H1 (cell line): ENCODE results near the gene HSP90B1. TPM values are rescaled to one million over a fixed set of nuclear protein-coding genes. Genes with fewer than 3 reads are reported as not detected.

Source experiments
- CTCF ChIA-PET: fragments of 300-600 bp; sonication (Branson Sonifier 250); formaldehyde crosslinking; loops from one replicate; lab custom pipeline; 2021; ENCODE audit not compliant: partially characterized antibody; lab: Charles Lee
- POLR2A ChIA-PET: fragments of 300-600 bp; sonication (Branson Sonifier 250); formaldehyde crosslinking; loops from one replicate; lab custom pipeline; 2021; ENCODE audit warnings: inconsistent platforms; ENCODE audit not compliant: partially characterized antibody; lab: Charles Lee
- DNase-seq, 2 experiments: peaks; one replicate each; pipeline versions ENCODE4 v3.0.0 to v3.0.0-alpha.2; 2010 to 2022; ENCODE audit warnings: low spot score in 2 of 2, low read depth in 1 of 2, mixed read lengths in 1 of 2
- FAIRE-seq: peaks from 2 replicates; lab custom pipeline; 2011; peaks lifted over from hg19 to GRCh38; lab: Jason Lieb, UNC
- H2AFZ ChIP-seq: 2 replicates; pipeline ENCODE4 v1.8.1; 2012; ENCODE audit warnings: low read length, inconsistent platforms
- H2AK5ac ChIP-seq: 2 replicates; pipeline ENCODE4 v1.6.1; 2013; ENCODE audit warnings: low read depth, low read length
- H2BK120ac ChIP-seq: replicated peaks from 2 replicates; pipeline ENCODE3; 2013; ENCODE audit warnings: low read depth, low read length, inconsistent platforms
- H2BK12ac ChIP-seq: 2 replicates; pipeline ENCODE4 v1.6.1; 2013; ENCODE audit warnings: low read depth, low read length
- H2BK15ac ChIP-seq: 2 replicates; pipeline ENCODE4 v1.6.1; 2013; ENCODE audit warnings: low read length
- H2BK20ac ChIP-seq: 2 replicates; pipeline ENCODE4 v1.6.1; 2013; ENCODE audit warnings: low read length
- H2BK5ac ChIP-seq: 2 replicates; pipeline ENCODE4 v1.6.1; 2013; ENCODE audit warnings: low read depth, low read length
- H3K14ac ChIP-seq: 2 replicates; pipeline ENCODE4 v1.6.1; 2013; ENCODE audit warnings: inconsistent platforms; ENCODE audit not compliant: insufficient read length
- H3K18ac ChIP-seq: 2 replicates; pipeline ENCODE4 v1.6.1; 2013; ENCODE audit warnings: low read length; ENCODE audit errors: extremely low read depth
- H3K23ac ChIP-seq: 2 replicates; pipeline ENCODE4 v1.6.1; 2013; ENCODE audit warnings: inconsistent platforms; ENCODE audit not compliant: insufficient read length
- H3K23me2 ChIP-seq: 2 replicates; pipeline ENCODE4 v1.6.1; 2013; ENCODE audit warnings: low read depth, low read length
- H3K27ac ChIP-seq: 2 replicates; pipeline ENCODE4 v1.6.1; 2011; ENCODE audit warnings: low read depth, low read length, inconsistent platforms
- H3K27me3 ChIP-seq, 4 experiments: replicated peaks in 1 of 4; 1 replicate in 1 of 4; 2 replicates in 3 of 4; pipeline versions ENCODE4 v1.6.1 to v1.8.1; 2011 to 2013; ENCODE audit warnings: low read length in 3 of 4, mild to moderate bottlenecking in 3 of 4, inconsistent platforms in 2 of 4, mixed read lengths in 2 of 4, moderate library complexity in 1 of 4; ENCODE audit not compliant: control insufficient read depth in 3 of 4, insufficient read depth in 3 of 4; ENCODE audit errors: extremely low read depth in 1 of 4
- H3K36me3 ChIP-seq, 4 experiments: 2 replicates each; pipeline versions ENCODE4 v1.6.1 to v1.8.1; 2011 to 2013; ENCODE audit warnings: mild to moderate bottlenecking in 4 of 4, low read length in 3 of 4, moderate library complexity in 2 of 4, control low read depth in 1 of 4, inconsistent platforms in 1 of 4; ENCODE audit not compliant: insufficient read depth in 4 of 4, control insufficient read depth in 2 of 4
- H3K4ac ChIP-seq: replicated peaks from 2 replicates; pipeline ENCODE3; 2013; ENCODE audit warnings: low read length, low read depth, mixed read lengths, inconsistent platforms; ENCODE audit not compliant: insufficient read length
- H3K4me1 ChIP-seq, 4 experiments: replicated peaks in 1 of 4; 1 replicate in 1 of 4; 2 replicates in 3 of 4; pipeline versions ENCODE4 v1.6.1 to v1.8.1; 2011 to 2013; ENCODE audit warnings: low read length in 3 of 4, inconsistent platforms in 2 of 4, mixed read lengths in 1 of 4; ENCODE audit not compliant: insufficient read depth in 4 of 4, control insufficient read depth in 3 of 4
- H3K4me2 ChIP-seq, 2 experiments: 2 replicates each; pipeline versions ENCODE4 v1.6.1 to v1.8.1; 2011 to 2013; ENCODE audit warnings: low read depth in 2 of 2, low read length in 2 of 2, control low read depth in 1 of 2, inconsistent platforms in 1 of 2, mild to moderate bottlenecking in 1 of 2; ENCODE audit not compliant: insufficient read depth in 1 of 2
- H3K4me3 ChIP-seq, 4 experiments: fragments of 200-600, 300-600 bp in 1 of 4; sonication (generic), shearing (Covaris generic), sonication (Bioruptor Twin) in 1 of 4; 2 replicates each; pipeline versions ENCODE4 v1.5.1 to v1.8.1; 2011 to 2016; ENCODE audit warnings: low read length in 4 of 4, low read depth in 3 of 4, control low read depth in 2 of 4, inconsistent platforms in 2 of 4, mild to moderate bottlenecking in 2 of 4, mixed read lengths in 1 of 4, moderate library complexity in 1 of 4; ENCODE audit not compliant: insufficient read depth in 2 of 4; ENCODE audit errors: extremely low read depth in 1 of 4
- H3K56ac ChIP-seq: replicated peaks from 2 replicates; pipeline ENCODE3; 2013; ENCODE audit warnings: low read depth, mild to moderate bottlenecking, mixed read lengths, low read length, inconsistent platforms; ENCODE audit not compliant: insufficient read length
- H3K79me1 ChIP-seq: 2 replicates; pipeline ENCODE4 v1.6.1; 2013; ENCODE audit warnings: low read depth, low read length, control low read depth
- H3K79me2 ChIP-seq, 2 experiments: 2 replicates each; pipeline versions ENCODE4 v1.6.1 to v1.8.1; 2012 to 2013; ENCODE audit warnings: low read length in 2 of 2, mild to moderate bottlenecking in 2 of 2, inconsistent platforms in 1 of 2; ENCODE audit not compliant: insufficient read depth in 2 of 2, control insufficient read depth in 1 of 2
- H3K9ac ChIP-seq, 4 experiments: replicated peaks in 1 of 4; 1 replicate in 1 of 4; 2 replicates in 3 of 4; pipeline versions ENCODE4 v1.6.1 to v1.8.1; 2011 to 2013; ENCODE audit warnings: low read depth in 3 of 4, low read length in 3 of 4, control low read depth in 2 of 4, mild to moderate bottlenecking in 2 of 4, moderate library complexity in 2 of 4, inconsistent platforms in 1 of 4; ENCODE audit errors: extremely low read depth in 1 of 4
- H3K9me3 ChIP-seq, 2 experiments: 2 replicates each; pipeline versions ENCODE4 v1.6.1 to v1.8.1; 2012 to 2013; ENCODE audit warnings: mild to moderate bottlenecking in 2 of 2, moderate library complexity in 2 of 2, control low read depth in 1 of 2, inconsistent platforms in 1 of 2, low read depth in 1 of 2, low read length in 1 of 2, mixed read lengths in 1 of 2; ENCODE audit not compliant: insufficient read depth in 2 of 2
- H4K20me1 ChIP-seq, 2 experiments: replicated peaks in 1 of 2; 2 replicates each; pipeline versions ENCODE3 to v1.8.1; 2011 to 2013; ENCODE audit warnings: inconsistent platforms in 2 of 2, low read length in 2 of 2, mild to moderate bottlenecking in 1 of 2; ENCODE audit not compliant: insufficient read depth in 2 of 2, control insufficient read depth in 1 of 2
- H4K5ac ChIP-seq: 2 replicates; pipeline ENCODE4 v1.6.1; 2013; ENCODE audit warnings: low read length, low read depth, mixed read lengths, inconsistent platforms; ENCODE audit not compliant: insufficient read length
- H4K8ac ChIP-seq: 2 replicates; pipeline ENCODE4 v1.8.0; 2013; ENCODE audit warnings: mild to moderate bottlenecking, moderate library complexity, low read length, inconsistent platforms; ENCODE audit not compliant: insufficient read depth; ENCODE audit errors: extremely low read depth
- H4K91ac ChIP-seq: replicated peaks from 2 replicates; pipeline ENCODE3; 2013; ENCODE audit warnings: low read length, mixed read lengths, inconsistent platforms; ENCODE audit not compliant: insufficient read length
- CBX5 ChIP-seq: fragments of 300-800, 300-1000 bp; sonication (generic); IDR thresholded peaks from 2 replicates; pipeline ENCODE4 v1.7.1; 2016; ENCODE audit warnings: antibody characterized with exemption, low read length, low read depth
- POLR2A ChIP-seq, 2 experiments: IDR thresholded peaks; 1 replicate in 1 of 2; 2 replicates in 1 of 2; pipeline ENCODE4 v1.6.1; 2011; ENCODE audit warnings: low read depth in 2 of 2, low read length in 2 of 2, mild to moderate bottlenecking in 2 of 2; ENCODE audit errors: control extremely low read depth in 1 of 2
- WGBS, 2 experiments: shearing (Covaris generic) in 1 of 2; methylation state at CpG; one replicate each; pipeline versions ENCODE4 v1.1.6 to v1.1.7; 2013 to 2015; ENCODE audit warnings: low lambda C conversion rate in 2 of 2, mixed read lengths in 2 of 2, inconsistent platforms in 1 of 2, low coverage in 1 of 2, missing lambda C conversion rate in 1 of 2; ENCODE audit not compliant: insufficient replicate concordance in 2 of 2, insufficient coverage in 1 of 2, insufficient read length in 1 of 2; ENCODE audit errors: extremely low coverage in 1 of 2, missing lambda C conversion rate in 1 of 2; 5-methylcytosine and 5-hydroxymethylcytosine counted together
- polyA plus RNA-seq, 7 experiments: library from polyadenylated mRNA; depleted of rRNA in 3 of 7; stranded (reverse) in 5 of 7; unstranded in 2 of 7; fragments of >200 nt in 5 of 7; fragments of 200-250 nt in 2 of 7; gene quantifications; 1 replicate in 5 of 7; 2 replicates in 1 of 7; 4 replicates in 1 of 7; pipeline versions ENCODE4 v1.2.1 to v1.2.3, GENCODE V29; 2011 to 2013; ENCODE audit warnings: missing spikeins in 2 of 7, mixed read lengths in 2 of 7
- total RNA-seq: library from RNA; stranded (reverse); fragmentation: NEBNext Ultra II Directional; extraction: Animal tissue kit (Norgen Biotek cat#: 25700); gene quantifications from 2 replicates; pipeline ENCODE4 v1.2.1, GENCODE V29; 2021
- TF ChIP-seq, protein P1 (sequence below): IDR thresholded peaks from 2 replicates; pipeline ENCODE4 v1.6.1; 2011; ENCODE audit warnings: low read length, improper control_type of control experiment

The HSP90B1 gene
- total and polyA plus RNA-seq, 2 of the 8 experiments (the other 6 are each of a cell fraction or from before 2014, with no cell fraction given): 161 to 847 TPM

DNA sequence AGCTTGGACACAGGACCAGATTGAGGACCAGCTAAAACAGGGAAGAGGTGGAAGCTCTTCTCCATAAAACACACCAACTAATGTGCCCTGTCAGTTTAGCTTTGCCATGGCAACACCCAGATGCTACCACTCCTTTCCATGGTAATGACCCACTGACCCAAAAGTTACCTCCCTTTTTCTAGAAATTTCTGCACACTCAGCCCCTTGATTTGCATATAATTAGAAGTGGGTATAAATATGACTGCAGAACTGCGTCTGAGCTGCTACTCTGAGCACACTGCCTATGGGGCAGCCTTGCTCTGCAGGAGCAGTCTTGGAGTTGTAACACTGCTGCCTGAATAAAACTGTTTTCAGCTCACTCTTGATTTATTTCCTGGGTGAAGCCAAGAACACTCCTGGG lies 32.3 kb downstream of the HSP90B1 start:
- Histone ChIP-seq H3K4ac (no peak overlapping the region), H2AK5ac (no peak overlapping the region), H3K23me2 (peaks cover 11% of the 10 kb centered on the region; the same call in 1 of the 2 replicates), H3K79me2 (peaks cover 24 to 42% of the 10 kb centered on the region in 2 experiments), H3K4me3 (no peak overlapping the region), H2BK12ac (no peak overlapping the region), H2AFZ (no peak overlapping the region), H3K56ac (no peak overlapping the region), H3K79me1 (peaks cover 3% of the 10 kb centered on the region; the same call in 1 of the 2 replicates), H3K9me3 (no peaks in the 10 kb centered on the region), H3K9ac (no peak overlapping the region), H4K5ac (no peak overlapping the region), H2BK120ac (no peak overlapping the region), H4K91ac (no peak overlapping the region), H3K4me2 (no peak overlapping the region), H3K14ac (no peak overlapping the region), H2BK5ac (no peak overlapping the region), H2BK20ac (no peak overlapping the region), H3K36me3 (no peaks in the 10 kb centered on the region), H2BK15ac (no peak overlapping the region), H3K18ac (no peak overlapping the region), H3K27me3 (no peaks in the 10 kb centered on the region), H4K8ac (no peak overlapping the region), H3K4me1 (peaks cover 0 to 9% (median 2%) of the 10 kb centered on the region in 4 experiments; a peak in 4 of 7 replicates), H4K20me1 (no peaks in the 10 kb centered on the region), H3K27ac (no peak overlapping the region), H3K23ac (no peak overlapping the region)
- ChIA-PET CTCF (interaction anchor here (1.9 to 2.0 kb wide), 2 partner anchors 8 to 147 kb away, joined by 4 to 9 read pairs; no protein-coding TSS in a partner anchor), POLR2A (interaction anchor here (0.6 to 2.1 kb wide), 7 partner anchors 10 to 175 kb away, joined by 3 to 5 read pairs (median 4); partner anchors contain the start of genes HSP90B1 and NFYB)
- FAIRE-seq (no peak), DNase-seq (no peak)
- WGBS, 2 experiments: 75% methylated on average over 1 of the region's 1 CpG; no CpG with 5 or more reads in 1 of the 2 experiments
- TF ChIP-seq CBX5 (no peak), POLR2A (IDR thresholded peaks at IDR 0.05; ENCODE audit: control extremely low read depth in 1 of 2, low read depth in 2 of 2, low read length in 2 of 2) (peak in 1 of 2 experiments; percentile 34; a peak in 1 of 3 replicates)
- TF ChIP-seq, protein P1, sequence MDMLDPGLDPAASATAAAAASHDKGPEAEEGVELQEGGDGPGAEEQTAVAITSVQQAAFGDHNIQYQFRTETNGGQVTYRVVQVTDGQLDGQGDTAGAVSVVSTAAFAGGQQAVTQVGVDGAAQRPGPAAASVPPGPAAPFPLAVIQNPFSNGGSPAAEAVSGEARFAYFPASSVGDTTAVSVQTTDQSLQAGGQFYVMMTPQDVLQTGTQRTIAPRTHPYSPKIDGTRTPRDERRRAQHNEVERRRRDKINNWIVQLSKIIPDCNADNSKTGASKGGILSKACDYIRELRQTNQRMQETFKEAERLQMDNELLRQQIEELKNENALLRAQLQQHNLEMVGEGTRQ: no peak
